ENCODE results near the gene ACOT7.

The ACOT7 gene

DNA sequence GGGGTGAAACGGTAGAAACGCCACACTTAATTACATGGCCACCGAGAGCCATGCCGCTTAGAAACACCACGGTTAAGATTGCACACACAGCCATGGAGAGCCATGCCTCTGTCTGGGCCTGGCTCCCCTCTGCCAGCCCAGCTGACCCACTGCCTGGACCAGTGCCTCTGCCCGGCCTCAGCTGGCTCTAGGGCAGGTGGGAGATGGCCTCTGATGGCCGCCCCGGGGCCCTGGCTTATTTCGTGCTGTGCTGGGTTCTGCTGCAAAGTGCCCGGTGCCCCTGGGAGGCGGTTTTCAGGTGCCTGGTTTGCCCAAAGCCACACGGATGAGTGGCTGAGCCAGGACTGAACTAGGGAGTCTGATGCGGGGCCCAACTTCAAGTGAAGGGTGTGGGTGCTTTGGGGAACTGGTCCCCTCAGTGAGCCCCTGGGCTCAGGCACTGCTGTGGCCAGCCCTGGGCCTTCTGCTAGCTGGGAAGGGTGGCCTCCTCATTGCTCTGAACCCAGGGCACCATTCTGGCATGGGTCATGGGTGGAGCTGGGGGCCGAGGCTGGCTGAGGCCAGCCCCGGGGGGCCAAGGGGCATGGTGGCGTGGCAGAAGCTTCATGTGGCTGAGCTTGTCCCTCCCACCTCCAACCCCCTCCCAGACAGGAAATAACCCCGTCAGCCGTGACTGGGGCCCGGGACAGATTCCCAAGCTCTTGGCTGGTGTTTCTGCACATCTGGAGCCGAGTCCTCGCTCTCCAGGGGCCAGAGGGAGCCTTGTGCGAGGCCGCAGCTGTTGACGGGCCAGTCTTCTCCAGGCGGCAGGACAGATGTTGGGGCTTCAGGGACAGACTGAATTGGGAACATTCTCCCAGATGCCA is 130.8 kb downstream of the ACOT7 start:
- no peak for DNase-seq

DNA sequence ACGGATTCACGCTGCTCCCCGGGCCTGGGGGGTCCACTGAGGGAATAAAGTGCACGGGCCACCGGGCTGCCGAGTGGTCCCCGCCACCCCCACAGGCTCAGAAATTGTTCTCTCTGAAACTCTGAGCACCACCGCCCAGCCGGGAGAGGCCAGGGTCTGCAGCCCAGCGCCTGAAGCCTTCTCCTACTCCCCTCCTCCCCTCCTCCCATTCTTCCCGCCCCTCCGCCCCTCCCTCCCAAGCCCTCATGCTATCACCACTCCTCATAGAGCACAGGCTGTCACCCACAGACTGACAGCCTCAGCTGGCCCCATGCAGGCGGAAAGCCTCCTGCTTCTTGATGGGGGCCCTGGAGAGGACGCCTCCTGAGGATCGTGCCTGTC is 132.0 kb downstream of the ACOT7 start:
- no peak for DNase-seq

- peak; percentile 49 to 69 for DNase-seq
Observed at GRCh38 chr1:6260961-6261614, 132.5 kb downstream of the ACOT7 start, which contains the start of gene GPR153. Gene GPR153 (minus strand): TSS chr1:6261098. CDS start chr1:6254905, 6,193 bp downstream.

DNA sequence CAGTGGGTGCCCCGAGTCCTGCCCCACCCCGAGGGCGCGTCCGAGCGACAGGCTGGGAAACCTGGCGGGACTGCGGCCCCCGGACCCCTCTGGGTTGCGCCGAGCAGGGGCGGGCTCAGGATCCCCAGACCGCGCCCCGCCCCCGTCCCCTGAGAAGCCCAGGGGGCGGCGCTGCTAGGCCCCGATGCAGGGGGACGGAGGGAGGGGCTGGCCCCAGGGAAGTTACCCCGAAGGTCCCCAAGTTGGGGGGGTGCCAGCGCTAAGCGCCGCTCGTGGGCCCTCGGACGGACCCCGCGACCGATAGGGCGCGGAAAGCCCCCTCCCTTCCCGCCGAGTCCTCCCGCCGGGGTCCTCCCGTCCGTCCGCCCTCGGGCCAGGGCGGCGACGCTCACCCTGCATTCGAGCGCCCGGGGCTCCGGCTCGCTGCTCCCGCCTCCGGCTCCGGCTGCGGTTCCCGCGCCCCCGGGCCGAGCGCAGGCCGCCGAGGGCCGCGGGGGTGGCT is 133.1 kb downstream of the ACOT7 start:
- peak in 1 of 2 experiments; percentile 53 for DNase-seq

- DNase-seq, result peak; percentile 82 to 86
Observed at GRCh38 chr1:6259491-6260362, 133.8 kb downstream of the ACOT7 start.

DNA sequence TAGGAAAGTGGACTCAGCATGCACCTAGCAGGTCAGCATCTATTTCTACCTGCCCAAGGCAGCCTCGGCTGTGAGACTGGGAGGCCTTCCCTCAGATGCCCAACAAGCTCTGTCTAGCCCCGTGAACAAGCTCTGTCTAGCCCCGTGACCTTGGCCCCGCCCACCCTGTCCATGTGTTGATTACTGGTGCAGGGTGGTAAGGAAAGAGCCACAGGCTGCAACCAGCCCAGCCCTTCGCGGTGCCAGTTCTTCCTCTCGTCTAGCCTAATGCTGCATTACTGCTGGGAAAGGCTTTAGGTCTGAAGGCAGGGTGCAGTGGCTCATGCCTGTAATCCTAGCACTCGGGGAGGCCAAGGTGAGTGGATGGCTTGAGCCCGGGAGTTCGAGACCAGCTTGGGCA is 134.9 kb downstream of the ACOT7 start:
- DNase-seq, result no peak

- no peak for DNase-seq
Observed at GRCh38 chr1:6257541-6258069, 136.0 kb downstream of the ACOT7 start.

- no peak for DNase-seq
Observed at GRCh38 chr1:6256645-6257044, 136.9 kb downstream of the ACOT7 start.

DNA sequence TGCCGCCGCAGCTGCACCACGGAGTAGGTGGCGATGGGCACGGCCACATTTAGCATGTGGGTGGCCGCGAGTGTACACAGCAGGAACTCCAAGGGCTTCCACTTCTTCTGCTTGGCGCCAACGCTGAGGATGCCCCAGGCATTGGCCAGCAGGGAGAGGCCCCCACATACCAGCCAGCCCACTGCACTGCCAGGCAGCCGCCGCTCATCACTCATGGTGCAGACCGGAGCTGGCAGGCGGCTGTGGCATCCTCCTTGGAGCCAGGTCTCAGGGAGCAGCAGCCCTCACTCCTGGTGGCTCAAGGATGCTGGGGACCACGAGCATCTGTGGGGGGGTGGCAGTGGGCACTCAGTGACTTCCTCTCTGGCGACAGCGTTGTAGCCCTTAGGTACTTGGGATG is 138.9 kb downstream of the ACOT7 start:
- no peak for DNase-seq

DNA sequence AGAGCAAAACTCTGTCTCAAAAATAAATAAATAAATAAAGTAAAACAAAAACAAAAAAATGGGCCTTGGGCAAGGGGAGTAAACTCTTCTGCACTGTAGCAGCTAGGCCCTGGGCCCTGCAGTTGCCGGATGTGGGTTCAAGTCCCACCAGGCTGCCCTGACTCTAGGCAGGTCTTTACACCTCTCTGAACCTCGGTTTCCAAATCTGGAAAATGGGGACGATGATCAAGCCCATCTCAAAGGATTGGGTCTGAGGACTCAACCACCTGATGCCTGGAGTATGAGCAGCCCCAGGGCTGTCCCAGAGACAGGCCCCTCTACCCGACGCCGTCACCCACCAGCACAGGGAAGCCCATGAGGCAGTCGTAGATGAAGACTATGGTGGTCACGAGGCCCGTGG is 140.2 kb downstream of the ACOT7 start:
- DNase-seq, result no peak

- no peak for DNase-seq
Observed at GRCh38 chr1:6252374-6252710, 141.2 kb downstream of the ACOT7 start.

DNA sequence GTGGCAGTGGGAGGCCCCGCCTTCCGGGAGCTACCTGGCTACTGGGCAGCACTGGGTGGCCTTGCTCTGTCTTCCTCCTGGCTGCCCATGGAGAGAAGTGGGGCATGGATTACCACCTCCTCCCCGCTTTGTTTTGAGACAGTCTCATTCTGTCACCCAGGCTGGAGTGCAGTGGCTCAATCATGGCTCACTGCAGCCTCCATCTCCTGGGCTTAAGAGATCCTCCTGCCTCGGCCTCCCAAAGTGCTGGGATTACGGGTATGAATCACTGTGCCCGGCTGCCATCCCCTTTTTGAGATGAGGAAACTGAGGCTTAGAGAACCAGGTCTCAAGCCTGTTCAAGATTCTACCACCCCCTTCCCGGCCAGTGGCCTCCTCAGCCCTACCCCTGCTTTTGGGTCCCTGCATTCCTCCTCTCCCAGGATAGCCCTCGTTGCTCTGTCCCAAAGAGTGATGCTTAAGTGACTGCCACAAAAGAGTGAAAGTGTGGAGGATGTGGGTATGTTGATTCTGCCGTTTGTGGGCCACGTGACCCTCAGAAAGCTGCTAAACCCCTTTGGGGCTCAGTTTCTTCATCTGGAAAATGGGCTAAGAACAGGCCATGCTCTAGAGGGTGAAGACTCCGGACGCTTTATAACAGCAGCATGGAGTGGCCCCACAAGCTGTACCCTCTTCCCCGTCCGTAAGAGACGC is 141.7 kb downstream of the ACOT7 start:
- no peak for DNase-seq

DNA sequence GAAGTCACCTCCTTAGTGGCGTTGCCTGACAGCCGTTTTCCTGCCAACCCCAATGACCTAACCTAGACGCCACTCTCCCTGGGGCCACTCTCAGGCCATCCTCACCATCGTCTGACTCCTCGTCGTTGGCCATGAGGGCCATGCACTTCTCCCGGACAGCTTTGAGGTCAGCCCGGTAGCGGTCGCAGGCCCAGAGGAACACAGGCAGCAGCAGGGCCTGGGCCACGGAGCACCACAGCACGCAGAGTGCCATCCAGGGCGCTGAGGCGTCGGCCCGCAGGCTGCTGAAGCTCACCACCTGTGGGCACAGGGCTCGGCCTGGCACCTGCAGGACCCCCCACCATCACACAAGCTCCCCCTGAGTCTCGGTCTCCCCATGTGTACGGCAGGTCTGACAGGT is 142.3 kb downstream of the ACOT7 start:
- DNase-seq, result no peak

GRCh38 chr1:6249739-6250689 is 143.6 kb downstream of the ACOT7 start:
- DNase-seq, result no peak

GRCh38 chr1:6248932-6249738 is 144.4 kb downstream of the ACOT7 start:
- DNase-seq, result no peak

DNA sequence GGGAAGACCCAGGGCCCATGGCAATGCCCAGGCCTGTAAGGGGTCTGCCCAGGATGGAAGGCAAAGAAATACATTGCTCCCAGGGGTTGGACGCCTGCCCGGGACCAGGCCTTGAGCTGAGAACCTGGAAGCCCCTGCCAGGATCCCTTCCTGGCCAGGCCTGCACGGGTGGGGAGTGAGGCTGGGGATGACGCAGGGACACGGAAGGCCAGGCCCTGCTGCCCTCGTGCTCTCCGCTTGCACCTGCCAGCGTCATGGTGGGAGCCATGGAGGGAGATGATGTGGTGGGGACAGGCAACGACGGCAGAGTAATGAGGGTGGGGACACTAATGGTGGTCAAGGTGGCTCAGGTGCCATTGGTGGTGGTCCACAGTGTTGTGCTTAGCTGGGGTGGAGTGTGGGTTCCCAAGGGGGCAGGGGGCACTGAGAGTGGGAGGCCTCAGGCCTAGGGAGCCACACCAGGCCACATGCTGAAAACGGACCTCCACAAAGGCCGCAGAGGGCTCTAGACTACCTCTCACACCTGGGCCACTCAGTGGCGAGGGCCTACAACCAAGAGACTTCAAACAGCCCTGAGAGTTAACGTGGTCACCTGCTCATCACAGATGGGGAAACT is 145.3 kb downstream of the ACOT7 start:
- DNase-seq, result no peak

DNA sequence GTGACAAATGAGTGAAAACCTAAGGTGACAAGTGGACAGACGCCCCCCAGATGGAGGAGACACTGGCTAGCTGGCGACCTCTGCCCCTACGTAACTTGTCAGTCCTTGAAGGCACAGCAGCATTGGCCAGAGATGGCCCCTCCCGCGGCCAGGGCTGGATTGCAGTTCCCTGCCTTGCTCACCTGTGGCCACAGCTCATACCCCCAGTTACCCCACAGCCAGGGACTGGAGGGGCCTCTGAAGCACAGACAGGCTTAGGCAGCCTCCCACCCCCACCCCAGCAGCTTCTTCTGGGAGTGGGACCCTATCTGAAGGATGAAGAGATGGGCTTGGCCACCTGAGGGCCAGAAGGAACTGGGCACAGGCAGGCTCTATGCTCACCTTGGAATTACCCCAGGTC is 145.9 kb downstream of the ACOT7 start:
- no peak for DNase-seq

- DNase-seq, result peak; percentile 86 to 89
Observed at GRCh38 chr1:6246497-6247467, 146.8 kb downstream of the ACOT7 start.

Data from activated T-cell treated with anti-CD3 and anti-CD28 coated beads, Interleukin-2, amount 50 U/mL, for 48 hours (primary cell).